GM23248 (cell line): ENCODE results near the gene UBE2QL1. TPM values are rescaled to one million over a fixed set of nuclear protein-coding genes. Genes with fewer than 3 reads are reported as not detected.

ENCODE experiments used
- DNase-seq: peaks from one replicate; pipeline ENCODE4 v3.0.0-alpha.2; 2015
- H2AFZ ChIP-seq: fragments of 200-600 bp; sonication (generic); 2 replicates; pipeline ENCODE4 v1.6.1; 2016; ENCODE audit warnings: antibody characterized with exemption
- H3F3A ChIP-seq: fragments of 200-600 bp; sonication (generic); 2 replicates; pipeline ENCODE4 v1.6.1; 2016; ENCODE audit warnings: mild to moderate bottlenecking, antibody characterized with exemption, mixed run types; ENCODE audit not compliant: insufficient read depth
- H3K27ac ChIP-seq: fragments of 200-600 bp; sonication (generic); 2 replicates; pipeline ENCODE4 v1.5.1; 2016; ENCODE audit warnings: mild to moderate bottlenecking
- H3K27me3 ChIP-seq: fragments of 200-600 bp; sonication (generic); replicated peaks from 2 replicates; pipeline ENCODE4 v1.6.1; 2016; ENCODE audit warnings: mild to moderate bottlenecking; ENCODE audit not compliant: insufficient read depth
- H3K36me3 ChIP-seq: fragments of 200-600 bp; sonication (generic); 2 replicates; pipeline ENCODE4 v1.6.1; 2016; ENCODE audit warnings: low read depth, mild to moderate bottlenecking
- H3K4me1 ChIP-seq: fragments of 200-600 bp; sonication (generic); 2 replicates; pipeline ENCODE4 v1.6.1; 2016; ENCODE audit warnings: mild to moderate bottlenecking; ENCODE audit not compliant: insufficient read depth
- H3K4me2 ChIP-seq: fragments of 200-600 bp; sonication (generic); one replicate; pipeline ENCODE4 v1.6.1; 2016; ENCODE audit warnings: mild to moderate bottlenecking; ENCODE audit not compliant: unreplicated experiment
- H3K4me3 ChIP-seq: fragments of 200-600 bp; sonication (generic); 2 replicates; pipeline ENCODE4 v1.5.1; 2016; ENCODE audit warnings: mild to moderate bottlenecking
- H3K79me2 ChIP-seq: fragments of 200-600 bp; sonication (generic); 2 replicates; pipeline ENCODE4 v1.6.1; 2016; ENCODE audit warnings: mild to moderate bottlenecking; ENCODE audit not compliant: insufficient read depth
- H3K9ac ChIP-seq: fragments of 200-600 bp; sonication (generic); 2 replicates; pipeline ENCODE4 v1.6.1; 2016; ENCODE audit warnings: mild to moderate bottlenecking
- H3K9me2 ChIP-seq: fragments of 200-600 bp; sonication (generic); 2 replicates; pipeline ENCODE4 v1.6.1; 2016; ENCODE audit warnings: mixed run types, mild to moderate bottlenecking, moderate library complexity; ENCODE audit not compliant: insufficient read depth
- H3K9me3 ChIP-seq: fragments of 200-600 bp; sonication (generic); one replicate; pipeline ENCODE4 v1.6.1; 2017; ENCODE audit warnings: low read depth
- H4K20me1 ChIP-seq: fragments of 200-600 bp; sonication (generic); 2 replicates; pipeline ENCODE4 v1.6.0; 2016; ENCODE audit not compliant: insufficient read depth
- EZH2 ChIP-seq: fragments of 200-600 bp; sonication (generic); IDR thresholded peaks from 2 replicates; pipeline ENCODE4 v1.6.1; 2018; ENCODE audit warnings: antibody characterized with exemption, mild to moderate bottlenecking; ENCODE audit not compliant: insufficient read depth, poor library complexity, severe bottlenecking
- EZH2phosphoT487 ChIP-seq: fragments of 200-600 bp; sonication (generic); IDR thresholded peaks from 2 replicates; pipeline ENCODE4 v1.6.1; 2018; ENCODE audit warnings: antibody characterized with exemption, moderate library complexity, mild to moderate bottlenecking, low read depth; ENCODE audit not compliant: insufficient read depth
- WGBS, 2 experiments: methylation state at CpG; one replicate each; pipeline ENCODE4 v1.1.6; 2015 to 2017; ENCODE audit warnings: low lambda C conversion rate in 2 of 2, low coverage in 1 of 2; ENCODE audit errors: missing lambda C conversion rate in 2 of 2; 5-methylcytosine and 5-hydroxymethylcytosine counted together
- in situ Hi-C: fragments of 300-500 bp; cut with MboI; formaldehyde crosslinking; loops from 2 replicates; pipeline ENCODE4 v1.15.0; 2020
- polyA plus RNA-seq: library from polyadenylated mRNA; unstranded; fragments of >200 nt; fragmentation: Nextera tagmentation; extraction: Ambion mirVana; gene quantifications from 2 replicates; pipeline ENCODE4 v1.2.1, GENCODE V29; 2016
- total RNA-seq: library from RNA; depleted of rRNA; stranded (reverse); fragments of >200 nt; shearing (Covaris generic); gene quantifications from 2 replicates; pipeline ENCODE4 v1.2.3, GENCODE V29; 2014

Gene UBE2QL1
- total and polyA plus RNA-seq, 2 experiments from 2014 or later, result not detected

DNA sequence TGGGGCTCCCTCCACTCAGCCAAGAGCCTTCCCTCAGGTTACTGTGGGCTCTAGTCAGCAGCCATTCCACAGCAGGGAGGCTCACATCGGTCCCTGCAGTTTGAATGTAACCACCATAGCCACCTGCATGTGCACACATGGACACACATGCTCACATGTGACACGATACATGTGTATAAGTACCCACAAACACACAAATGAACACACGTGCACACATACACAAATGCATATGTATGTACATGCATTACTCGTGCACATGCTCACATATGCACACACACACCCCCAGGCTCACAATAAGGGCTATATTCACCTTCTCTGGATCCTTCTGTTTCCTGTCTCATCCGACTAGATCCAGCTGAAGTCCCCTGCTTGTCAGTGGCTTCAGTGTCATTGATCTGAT is 36.2 kb downstream of the UBE2QL1 start:
- Histone ChIP-seq H3K27me3 (no peaks in the 10 kb centered on the region), H3K4me3 (no peak overlapping the region), H3K4me1 (no peaks in the 10 kb centered on the region), H3K27ac (no peak overlapping the region), H3K9me2 (no peaks in the 10 kb centered on the region), H3K36me3 (no peaks in the 10 kb centered on the region), H3K4me2 (no peak overlapping the region), H3K9me3 (no peaks in the 10 kb centered on the region), H2AFZ (no peak overlapping the region), H3K79me2 (no peaks in the 10 kb centered on the region), H3K9ac (no peak overlapping the region), H3F3A (no peaks in the 10 kb centered on the region), H4K20me1 (no peaks in the 10 kb centered on the region)
- 19 to 21% methylated on average over 5 of the region's 5 CpGs for WGBS, 2 experiments
- TF ChIP-seq EZH2 (no peak), EZH2phosphoT487 (no peak)
- DNase-seq, result no peak
- in situ Hi-C loops, result no loop called here

DNA sequence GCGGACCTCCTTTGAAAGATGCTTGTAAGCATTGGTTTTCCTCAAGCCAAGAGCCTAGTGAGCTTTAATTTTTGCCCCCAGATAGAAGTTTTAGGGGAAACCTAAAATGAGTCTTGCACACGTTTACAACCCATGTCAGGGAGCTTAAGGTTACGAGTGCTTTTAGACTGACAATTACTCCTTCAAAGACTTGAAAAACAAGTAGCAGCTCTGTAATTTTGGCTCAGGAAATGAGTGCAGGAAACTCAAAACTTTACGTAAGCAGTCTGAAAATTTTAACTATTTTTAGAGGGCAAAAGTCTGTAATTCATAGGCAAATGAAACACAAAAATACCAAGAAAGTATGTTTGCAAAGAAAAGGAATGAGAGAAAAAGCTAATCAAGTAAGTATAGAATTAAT is 36.8 kb downstream of the UBE2QL1 start:
- no peaks in the 10 kb centered on the region for H3K27me3 ChIP-seq
- no peak overlapping the region for H3K9ac ChIP-seq
- no peak overlapping the region for H3K4me3 ChIP-seq
- H3F3A ChIP-seq, result no peaks in the 10 kb centered on the region
- no peaks in the 10 kb centered on the region for H3K36me3 ChIP-seq
- no peak for TF ChIP-seq EZH2
- no peak for TF ChIP-seq EZH2phosphoT487
- no peak overlapping the region for H3K4me2 ChIP-seq
- no peaks in the 10 kb centered on the region for H3K9me2 ChIP-seq
- in situ Hi-C loops, result no loop called here
- no peaks in the 10 kb centered on the region for H3K9me3 ChIP-seq
- no peak overlapping the region for H2AFZ ChIP-seq
- H4K20me1 ChIP-seq, result no peaks in the 10 kb centered on the region
- no peaks in the 10 kb centered on the region for H3K79me2 ChIP-seq
- no peak for DNase-seq
- 28 to 29% methylated on average over 4 of the region's 4 CpGs for WGBS, 2 experiments
- H3K4me1 ChIP-seq, result no peaks in the 10 kb centered on the region
- H3K27ac ChIP-seq, result no peak overlapping the region

DNA sequence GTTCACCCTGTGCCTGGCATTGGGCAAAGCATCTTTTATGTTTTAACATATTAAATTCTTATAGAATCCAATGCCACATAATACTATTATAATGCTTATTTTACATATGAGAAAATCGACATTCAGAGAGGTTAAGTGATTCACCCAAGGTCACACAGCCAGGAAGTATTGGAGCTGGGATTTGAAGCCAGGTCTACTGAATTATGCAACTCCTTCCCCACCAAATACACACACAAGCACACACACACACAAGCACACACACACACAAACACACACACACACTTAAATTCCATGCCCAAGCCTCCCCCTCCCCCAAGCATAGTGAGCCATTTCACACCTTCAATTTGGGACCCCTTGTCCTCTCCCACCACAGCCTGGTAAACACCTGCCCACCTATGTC is 37.4 kb downstream of the UBE2QL1 start:
- Histone ChIP-seq H3K36me3 (no peaks in the 10 kb centered on the region), H3K9me2 (no peaks in the 10 kb centered on the region), H3K4me1 (no peaks in the 10 kb centered on the region), H2AFZ (no peak overlapping the region), H3K79me2 (no peaks in the 10 kb centered on the region), H3K27ac (no peak overlapping the region), H4K20me1 (no peaks in the 10 kb centered on the region), H3K4me2 (no peak overlapping the region), H3K4me3 (no peak overlapping the region), H3K9me3 (no peaks in the 10 kb centered on the region), H3K27me3 (no peaks in the 10 kb centered on the region), H3F3A (no peaks in the 10 kb centered on the region), H3K9ac (no peak overlapping the region)
- no peak for DNase-seq
- TF ChIP-seq EZH2, result no peak
- TF ChIP-seq EZH2phosphoT487, result no peak
- in situ Hi-C loops, result no loop called here
- WGBS, 2 experiments, result 34 to 41% methylated on average over 1 of the region's 1 CpG

DNA sequence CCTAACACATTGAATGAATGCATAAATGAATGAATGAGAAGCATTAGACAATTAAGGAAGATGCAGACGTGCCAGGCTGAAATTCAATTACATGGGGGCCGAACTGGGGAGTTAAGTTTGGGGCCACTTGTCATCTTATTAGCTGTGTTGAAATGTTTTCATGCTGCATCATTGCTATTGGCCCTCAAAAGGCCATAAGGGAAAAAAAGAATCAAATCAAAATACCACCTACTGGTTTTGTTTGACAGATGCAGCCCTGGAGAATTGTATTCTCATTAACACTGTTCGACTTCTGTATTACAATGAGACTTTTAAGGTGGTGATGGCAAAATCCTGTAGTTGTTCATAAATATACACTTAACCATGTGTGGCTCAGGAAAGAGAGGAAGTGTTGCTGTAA is 38.4 kb downstream of the UBE2QL1 start:
- in situ Hi-C loops, result no loop called here
- Histone ChIP-seq H3K79me2 (no peaks in the 10 kb centered on the region), H3K4me3 (no peak overlapping the region), H3K4me2 (no peak overlapping the region), H3K9ac (no peak overlapping the region), H3K9me3 (no peaks in the 10 kb centered on the region), H3K27me3 (no peaks in the 10 kb centered on the region), H3F3A (no peaks in the 10 kb centered on the region), H3K9me2 (no peaks in the 10 kb centered on the region), H3K4me1 (no peaks in the 10 kb centered on the region), H2AFZ (no peak overlapping the region), H4K20me1 (no peaks in the 10 kb centered on the region), H3K27ac (no peak overlapping the region), H3K36me3 (no peaks in the 10 kb centered on the region)
- DNase-seq, result no peak
- 19 to 23% methylated on average over 3 of the region's 3 CpGs for WGBS, 2 experiments
- TF ChIP-seq EZH2phosphoT487 (no peak), EZH2 (no peak)

DNA sequence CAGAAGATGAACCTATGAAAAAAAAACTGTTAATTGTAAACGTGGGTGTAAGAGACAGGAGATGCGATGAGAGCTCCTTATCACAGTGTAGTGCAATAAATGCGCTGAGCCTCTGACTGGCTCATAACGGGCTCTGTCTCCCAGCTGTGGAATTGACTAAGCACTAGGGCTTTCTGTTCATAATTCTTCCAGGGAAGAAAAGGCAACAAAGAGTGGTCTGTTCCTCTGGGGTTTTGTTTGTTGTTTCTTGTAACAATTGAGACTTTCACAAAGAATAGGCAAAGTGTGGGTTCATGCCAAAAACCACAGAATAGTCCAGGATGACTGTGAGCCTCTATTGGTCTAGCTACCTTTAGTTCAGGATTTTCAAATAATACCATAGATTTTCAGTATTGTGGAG is 39.4 kb downstream of the UBE2QL1 start:
- no peak overlapping the region for H3K27ac ChIP-seq
- H3K4me2 ChIP-seq, result no peak overlapping the region
- no peaks in the 10 kb centered on the region for H3F3A ChIP-seq
- H3K79me2 ChIP-seq, result no peaks in the 10 kb centered on the region
- H3K9me2 ChIP-seq, result no peaks in the 10 kb centered on the region
- 42 to 54% methylated on average over 4 of the region's 4 CpGs for WGBS, 2 experiments
- no peak for TF ChIP-seq EZH2phosphoT487
- no peak for TF ChIP-seq EZH2
- H3K27me3 ChIP-seq, result no peaks in the 10 kb centered on the region
- no peaks in the 10 kb centered on the region for H3K9me3 ChIP-seq
- in situ Hi-C loops, result no loop called here
- no peak for DNase-seq
- H2AFZ ChIP-seq, result no peak overlapping the region
- no peaks in the 10 kb centered on the region for H4K20me1 ChIP-seq
- H3K36me3 ChIP-seq, result no peaks in the 10 kb centered on the region
- no peak overlapping the region for H3K9ac ChIP-seq
- H3K4me1 ChIP-seq, result no peaks in the 10 kb centered on the region
- no peak overlapping the region for H3K4me3 ChIP-seq
